GM12878 (cell line): ENCODE results near the gene TAS2R46. TPM values are rescaled to one million over a fixed set of nuclear protein-coding genes. Genes with fewer than 3 reads are reported as not detected.

Source experiments
- ATAC-seq: fragments of 200-7000 bp; cut with Tn5 transposase; 3 replicates; pipeline ENCODE4 v1.9.1; 2020; ENCODE audit warnings: mild to moderate bottlenecking, moderate library complexity
- BruUV-seq: library from RNA; stranded (reverse); fragments of 400-500 nt; replicated peaks from 2 replicates; lab custom pipeline; 2021; lab: Mats Ljungman, UMichigan
- CTCF ChIA-PET: fragments of 300-600 bp; sonication (Branson Sonifier 250); formaldehyde crosslinking; extraction: SDS; loops from one replicate; lab custom pipeline; 2021; ENCODE audit warnings: inconsistent platforms; lab: Yijun Ruan, JAX
- POLR2A ChIA-PET: fragments of 350-600 bp; formaldehyde crosslinking; extraction: SDS; loops from one replicate; lab custom pipeline; 2021; ENCODE audit warnings: inconsistent platforms; lab: Charles Lee
- RAD21 ChIA-PET: fragments of 300-600 bp; sonication (Branson Sonifier 250); formaldehyde crosslinking; loops from one replicate; lab custom pipeline; 2023; ENCODE audit warnings: antibody characterized with exemption; ENCODE audit not compliant: unreplicated experiment; lab: Charles Lee
- SMC1A ChIA-PET: fragments of 300-600 bp; sonication (Branson Sonifier 250); formaldehyde crosslinking; loops from one replicate; lab custom pipeline; 2023; ENCODE audit not compliant: unreplicated experiment, uncharacterized antibody; lab: Charles Lee
- DNase-seq: peaks from one replicate; pipeline ENCODE4 v3.0.0-alpha.2; 2011; ENCODE audit warnings: low read depth, low spot score
- FAIRE-seq: peaks from 3 replicates; lab custom pipeline; 2011; peaks lifted over from hg19 to GRCh38; lab: Jason Lieb, UNC
- H2AFZ ChIP-seq: 2 replicates; pipeline ENCODE4 v1.6.0; 2011; ENCODE audit warnings: low read depth, low read length, control low read depth; ENCODE audit not compliant: control insufficient read depth
- H3K27ac ChIP-seq: 2 replicates; pipeline ENCODE4 v1.5.1; 2011; ENCODE audit warnings: control low read depth; ENCODE audit not compliant: control insufficient read depth, insufficient read depth
- H3K27me3 ChIP-seq, 2 experiments: replicated peaks in 1 of 2; 2 replicates each; pipeline versions ENCODE4 v1.6.0 to v1.6.1; 2011; ENCODE audit warnings: low read length in 1 of 2; ENCODE audit not compliant: control insufficient read depth in 2 of 2, insufficient read depth in 2 of 2
- H3K36me3 ChIP-seq, 2 experiments: 2 replicates each; pipeline ENCODE4 v1.5.1; 2011; ENCODE audit warnings: low read length in 1 of 2; ENCODE audit not compliant: control insufficient read depth in 2 of 2, insufficient read depth in 2 of 2
- H3K4me1 ChIP-seq: 2 replicates; pipeline ENCODE4 v1.6.1; 2011; ENCODE audit warnings: mild to moderate bottlenecking, low read length, moderate library complexity, mixed read lengths; ENCODE audit not compliant: control insufficient read depth, insufficient read depth
- H3K4me2 ChIP-seq: 2 replicates; pipeline ENCODE4 v1.6.0; 2011; ENCODE audit warnings: control low read depth; ENCODE audit not compliant: control insufficient read depth, insufficient read depth
- H3K4me3 ChIP-seq: fragments of 200-600 bp; sonication (generic); 2 replicates; pipeline ENCODE4 v1.5.1; 2016
- H3K79me2 ChIP-seq: 2 replicates; pipeline ENCODE4 v1.6.0; 2011; ENCODE audit warnings: low read length; ENCODE audit not compliant: control insufficient read depth, insufficient read depth
- H3K9ac ChIP-seq: 2 replicates; pipeline ENCODE4 v1.8.0; 2011; ENCODE audit warnings: low read length, control low read depth, mixed read lengths; ENCODE audit not compliant: control insufficient read depth, insufficient read depth
- H3K9me3 ChIP-seq: replicated peaks from 3 replicates; pipeline ENCODE4 v1.5.1; 2011; ENCODE audit warnings: mild to moderate bottlenecking, low read length; ENCODE audit not compliant: control insufficient read depth, insufficient read depth
- H4K20me1 ChIP-seq: 2 replicates; pipeline ENCODE4 v1.6.0; 2011; ENCODE audit not compliant: control insufficient read depth, insufficient read depth
- ASH2L ChIP-seq: fragments of 300-600, 200-600 bp; sonication (generic); IDR thresholded peaks from 2 replicates; pipeline ENCODE4 v1.6.1; 2017; ENCODE audit warnings: low read depth, mild to moderate bottlenecking, borderline replicate concordance
- BHLHE40 ChIP-seq, 2 experiments: fragments of 450-650 bp in 1 of 2; IDR thresholded peaks; 2 replicates each; pipeline ENCODE4 v1.6.1; 2011 to 2017; ENCODE audit warnings: low read depth in 2 of 2, borderline replicate concordance in 1 of 2, improper control_type of control experiment in 1 of 2, low read length in 1 of 2, mild to moderate bottlenecking in 1 of 2
- CREB1 ChIP-seq: IDR thresholded peaks from 2 replicates; pipeline ENCODE4 v1.6.1; 2012; ENCODE audit warnings: low read depth, mild to moderate bottlenecking, inconsistent platforms
- FOXK2 ChIP-seq: fragments of 450-650 bp; IDR thresholded peaks from 2 replicates; pipeline ENCODE4 v1.6.1; 2017; ENCODE audit warnings: mild to moderate bottlenecking, moderate library complexity
- GATAD2B ChIP-seq: fragments of 450-650 bp; conservative IDR thresholded peaks from 2 replicates; pipeline ENCODE4 v1.6.1; 2017; ENCODE audit warnings: low read depth, mild to moderate bottlenecking, moderate library complexity
- HCFC1 ChIP-seq: fragments of 150-350 bp; IDR thresholded peaks from 2 replicates; pipeline ENCODE4 v1.6.1; 2014; ENCODE audit warnings: low read length
- LARP7 ChIP-seq: fragments of 450-650 bp; IDR thresholded peaks from 2 replicates; pipeline ENCODE4 v1.6.1; 2017; ENCODE audit warnings: mild to moderate bottlenecking
- MXI1 ChIP-seq: fragments of 150-350 bp; IDR thresholded peaks from 2 replicates; pipeline ENCODE4 v1.6.1; 2011; ENCODE audit warnings: low read depth, mild to moderate bottlenecking, inconsistent platforms, low read length, improper control_type of control experiment
- NFIC ChIP-seq: IDR thresholded peaks from 2 replicates; pipeline ENCODE4 v1.6.1; 2012; ENCODE audit warnings: low read depth, mild to moderate bottlenecking, inconsistent platforms, low read length, moderate library complexity
- NFYA ChIP-seq: IDR thresholded peaks from 2 replicates; pipeline ENCODE4 v1.6.1; 2011; ENCODE audit warnings: low read depth, mild to moderate bottlenecking, low read length, improper control_type of control experiment, borderline replicate concordance
- POLR2AphosphoS5 ChIP-seq: IDR thresholded peaks from 2 replicates; pipeline ENCODE4 v1.6.1; 2011; ENCODE audit warnings: mild to moderate bottlenecking, low read length, inconsistent platforms
- RAD51 ChIP-seq: fragments of 450-650 bp; IDR thresholded peaks from 2 replicates; pipeline ENCODE4 v1.6.1; 2016; ENCODE audit warnings: moderate library complexity, mild to moderate bottlenecking, inconsistent platforms
- SRF ChIP-seq, 2 experiments: IDR thresholded peaks; 2 replicates each; pipeline ENCODE4 v1.6.1; 2011; ENCODE audit warnings: low read depth in 2 of 2, low read length in 2 of 2, mild to moderate bottlenecking in 1 of 2, moderate library complexity in 1 of 2
- STAT3 ChIP-seq: IDR thresholded peaks from 2 replicates; pipeline ENCODE4 v1.6.1; 2011; ENCODE audit warnings: low read depth, low read length, improper control_type of control experiment
- TARDBP ChIP-seq: IDR thresholded peaks from 2 replicates; pipeline ENCODE4 v1.6.1; 2016; ENCODE audit warnings: borderline replicate concordance
- WGBS: methylation state at CpG from one replicate; pipeline ENCODE4 v1.1.6; 2016; ENCODE audit warnings: low lambda C conversion rate; ENCODE audit not compliant: insufficient replicate concordance, insufficient coverage; ENCODE audit errors: missing lambda C conversion rate; 5-methylcytosine and 5-hydroxymethylcytosine counted together
- in situ Hi-C: fragments of 300-500 bp; cut with MboI; formaldehyde crosslinking; loops from 9 replicates; pipeline ENCODE4 v1.14.3; 2018; ENCODE audit warnings: mixed read lengths
- intact Hi-C: fragments of 100-400 bp; cut with micrococcal nuclease; formaldehyde crosslinking; loops from one replicate; pipeline ENCODE4 v1.14.2; 2022; ENCODE audit not compliant: unreplicated experiment
- polyA plus RNA-seq, 11 experiments: library from polyadenylated mRNA; depleted of rRNA in 4 of 11; unstranded in 6 of 11; stranded (reverse) in 5 of 11; fragments of >200 nt; fragmentation: Nextera tagmentation in 4 of 11; fragmentation: Illumina TruSeq in 1 of 11; extraction: Ambion mirVana in 4 of 11; extraction: Trizol in 1 of 11; gene quantifications; 1 replicate in 1 of 11; 2 replicates in 10 of 11; pipeline versions ENCODE4 v1.2.1 to v1.2.3, GENCODE V29; 2011 to 2016; ENCODE audit warnings: inconsistent platforms in 2 of 11, missing spikeins in 2 of 11, low read depth in 1 of 11
- total RNA-seq, 4 experiments: library from RNA; depleted of rRNA in 3 of 4; stranded (reverse); fragments of >200 nt in 3 of 4; fragmentation: Illumina TruSeq in 1 of 4; extraction: Trizol in 1 of 4; gene quantifications; 2 replicates each; pipeline versions ENCODE4 v1.2.1 to v1.2.3, GENCODE V29; 2013 to 2021
- TF ChIP-seq, protein P1 (sequence below): IDR thresholded peaks from 2 replicates; pipeline ENCODE4 v1.6.1; 2012; ENCODE audit warnings: low read length, inconsistent platforms
- TF ChIP-seq, protein P2 (sequence below): IDR thresholded peaks from 2 replicates; pipeline ENCODE4 v1.6.1; 2012; ENCODE audit warnings: low read depth, low read length, improper control_type of control experiment
- TF ChIP-seq, protein P3 (sequence below): fragments of 150-350 bp; IDR thresholded peaks from 2 replicates; pipeline ENCODE4 v1.6.1; 2014; ENCODE audit warnings: mild to moderate bottlenecking, low read depth, low read length
- TF ChIP-seq, protein P4 (sequence below): IDR thresholded peaks from 2 replicates; pipeline ENCODE4 v1.6.1; 2011; ENCODE audit warnings: mild to moderate bottlenecking, low read depth, low read length, moderate library complexity; ENCODE audit not compliant: insufficient replicate concordance

TAS2R46 gene
- total and polyA plus RNA-seq, 10 of the 15 experiments (the other 5 are each of a cell fraction or from before 2014, with no cell fraction given) = 0.07 to 3.8 (median 0.55) TPM; not detected in 2

DNA sequence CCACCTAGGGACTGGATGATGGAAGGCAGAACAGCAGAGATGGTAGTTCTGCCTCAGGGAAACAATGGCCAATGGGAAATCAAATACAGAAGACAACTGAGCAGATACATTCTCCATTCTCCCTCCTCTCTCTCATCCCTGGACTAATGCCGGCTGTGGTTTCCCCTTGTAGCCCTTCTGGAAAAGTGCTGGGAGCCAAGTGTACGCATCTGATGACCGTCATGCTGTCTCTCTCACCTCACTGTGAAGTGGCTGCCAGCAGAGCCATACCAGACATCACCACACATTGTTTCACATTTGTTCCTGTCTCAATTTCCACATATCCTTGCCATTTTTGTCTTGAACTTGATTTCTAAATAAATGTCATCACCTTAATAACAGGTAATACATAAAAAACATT lies 3.1 kb downstream of the TAS2R46 start:
- ChIA-PET CTCF (no interaction called here), RAD21 (no interaction called here)
- in situ Hi-C loops = no loop called here

More for the DNA sequence above, 3.1 kb downstream of the TAS2R46 start:
- no peak for TF ChIP-seq ASH2L
- TF ChIP-seq LARP7 = no peak
- no peak for TF ChIP-seq NFYA
- TF ChIP-seq CREB1 = no peak
- TF ChIP-seq POLR2AphosphoS5 = no peak
- TF ChIP-seq, protein P1, sequence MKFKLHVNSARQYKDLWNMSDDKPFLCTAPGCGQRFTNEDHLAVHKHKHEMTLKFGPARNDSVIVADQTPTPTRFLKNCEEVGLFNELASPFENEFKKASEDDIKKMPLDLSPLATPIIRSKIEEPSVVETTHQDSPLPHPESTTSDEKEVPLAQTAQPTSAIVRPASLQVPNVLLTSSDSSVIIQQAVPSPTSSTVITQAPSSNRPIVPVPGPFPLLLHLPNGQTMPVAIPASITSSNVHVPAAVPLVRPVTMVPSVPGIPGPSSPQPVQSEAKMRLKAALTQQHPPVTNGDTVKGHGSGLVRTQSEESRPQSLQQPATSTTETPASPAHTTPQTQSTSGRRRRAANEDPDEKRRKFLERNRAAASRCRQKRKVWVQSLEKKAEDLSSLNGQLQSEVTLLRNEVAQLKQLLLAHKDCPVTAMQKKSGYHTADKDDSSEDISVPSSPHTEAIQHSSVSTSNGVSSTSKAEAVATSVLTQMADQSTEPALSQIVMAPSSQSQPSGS = no peak
- no peak for TF ChIP-seq MXI1
- no peak for TF ChIP-seq FOXK2
- TF ChIP-seq SRF (IDR thresholded peaks at IDR 0.05; ENCODE audit: low read depth in 2 of 2, low read length in 2 of 2) = no peak
- no peak for TF ChIP-seq TARDBP
- no peak for TF ChIP-seq NFIC
- TF ChIP-seq, protein P2, sequence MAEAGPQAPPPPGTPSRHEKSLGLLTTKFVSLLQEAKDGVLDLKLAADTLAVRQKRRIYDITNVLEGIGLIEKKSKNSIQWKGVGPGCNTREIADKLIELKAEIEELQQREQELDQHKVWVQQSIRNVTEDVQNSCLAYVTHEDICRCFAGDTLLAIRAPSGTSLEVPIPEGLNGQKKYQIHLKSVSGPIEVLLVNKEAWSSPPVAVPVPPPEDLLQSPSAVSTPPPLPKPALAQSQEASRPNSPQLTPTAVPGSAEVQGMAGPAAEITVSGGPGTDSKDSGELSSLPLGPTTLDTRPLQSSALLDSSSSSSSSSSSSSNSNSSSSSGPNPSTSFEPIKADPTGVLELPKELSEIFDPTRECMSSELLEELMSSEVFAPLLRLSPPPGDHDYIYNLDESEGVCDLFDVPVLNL = no peak
- no peak for TF ChIP-seq RAD51
- TF ChIP-seq BHLHE40 (IDR thresholded peaks at IDR 0.05; ENCODE audit: borderline replicate concordance in 1 of 2, low read depth in 2 of 2, low read length in 1 of 2) = no peak
- no peak for TF ChIP-seq HCFC1
- TF ChIP-seq, protein P3, sequence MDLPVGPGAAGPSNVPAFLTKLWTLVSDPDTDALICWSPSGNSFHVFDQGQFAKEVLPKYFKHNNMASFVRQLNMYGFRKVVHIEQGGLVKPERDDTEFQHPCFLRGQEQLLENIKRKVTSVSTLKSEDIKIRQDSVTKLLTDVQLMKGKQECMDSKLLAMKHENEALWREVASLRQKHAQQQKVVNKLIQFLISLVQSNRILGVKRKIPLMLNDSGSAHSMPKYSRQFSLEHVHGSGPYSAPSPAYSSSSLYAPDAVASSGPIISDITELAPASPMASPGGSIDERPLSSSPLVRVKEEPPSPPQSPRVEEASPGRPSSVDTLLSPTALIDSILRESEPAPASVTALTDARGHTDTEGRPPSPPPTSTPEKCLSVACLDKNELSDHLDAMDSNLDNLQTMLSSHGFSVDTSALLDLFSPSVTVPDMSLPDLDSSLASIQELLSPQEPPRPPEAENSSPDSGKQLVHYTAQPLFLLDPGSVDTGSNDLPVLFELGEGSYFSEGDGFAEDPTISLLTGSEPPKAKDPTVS = no peak
- no peak for TF ChIP-seq GATAD2B
- no peak for TF ChIP-seq STAT3
- TF ChIP-seq, protein P4, sequence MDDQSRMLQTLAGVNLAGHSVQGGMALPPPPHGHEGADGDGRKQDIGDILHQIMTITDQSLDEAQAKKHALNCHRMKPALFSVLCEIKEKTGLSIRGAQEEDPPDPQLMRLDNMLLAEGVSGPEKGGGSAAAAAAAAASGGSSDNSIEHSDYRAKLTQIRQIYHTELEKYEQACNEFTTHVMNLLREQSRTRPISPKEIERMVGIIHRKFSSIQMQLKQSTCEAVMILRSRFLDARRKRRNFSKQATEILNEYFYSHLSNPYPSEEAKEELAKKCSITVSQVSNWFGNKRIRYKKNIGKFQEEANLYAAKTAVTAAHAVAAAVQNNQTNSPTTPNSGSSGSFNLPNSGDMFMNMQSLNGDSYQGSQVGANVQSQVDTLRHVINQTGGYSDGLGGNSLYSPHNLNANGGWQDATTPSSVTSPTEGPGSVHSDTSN = no peak
- no peaks in the 10 kb centered on the region for H3K27me3 ChIP-seq
- BruUV-seq = no TSS peak
- no peak for FAIRE-seq
- H3K4me1 ChIP-seq = no peaks in the 10 kb centered on the region
- no peak overlapping the region for H3K9ac ChIP-seq
- WGBS = 98% methylated on average over 3 of the region's 3 CpGs
- no peaks in the 10 kb centered on the region; the same call in 2 of the 3 replicates for H3K9me3 ChIP-seq
- H4K20me1 ChIP-seq = no peaks in the 10 kb centered on the region
- intact Hi-C loops = no loop called here
- POLR2A ChIA-PET = no interaction called here
- H3K4me2 ChIP-seq = no peak overlapping the region
- no peaks in the 10 kb centered on the region for H3K79me2 ChIP-seq
- no peak for ATAC-seq
- H3K4me3 ChIP-seq = no peak overlapping the region
- SMC1A ChIA-PET = no interaction called here
- no peak overlapping the region for H3K27ac ChIP-seq
- DNase-seq = no peak
- no peak overlapping the region for H2AFZ ChIP-seq
- H3K36me3 ChIP-seq = no peaks in the 10 kb centered on the region; a peak in 1 of 4 replicates
